CD4-positive, alpha-beta T cell (primary cell): Measurements from ENCODE around the gene PIK3AP1. TPM values are rescaled to one million over a fixed set of nuclear protein-coding genes. Genes with fewer than 3 reads are reported as not detected.

Experiments
- ATAC-seq: fragments of 200-7000 bp; cut with Tn5 transposase; one replicate; pipeline ENCODE4 v1.10.0; 2022; ENCODE audit warnings: mild to moderate bottlenecking; ENCODE audit not compliant: poor library complexity
- CTCF ChIA-PET: fragments of 350-600 bp; sonication (Branson Sonifier 250); formaldehyde crosslinking; loops from one replicate; lab custom pipeline; 2021; ENCODE audit warnings: antibody characterized with exemption, inconsistent platforms; lab: Charles Lee
- POLR2A ChIA-PET: fragments of 350-600 bp; sonication (Branson Sonifier 250); formaldehyde crosslinking; loops from one replicate; lab custom pipeline; 2021; ENCODE audit warnings: antibody characterized with exemption, inconsistent platforms; lab: Charles Lee
- DNase-seq, 14 experiments: peaks; one replicate each; pipeline ENCODE4 v3.0.0-alpha.2; 2013 to 2020; ENCODE audit warnings: mixed read lengths in 2 of 14
- H3K27ac ChIP-seq, 2 donors: one replicate each; pipeline versions ENCODE4 v1.5.1 to v1.7.0; 2013; ENCODE audit warnings: low read length in 2 of 2, low read depth in 1 of 2, mild to moderate bottlenecking in 1 of 2
- H3K27me3 ChIP-seq, 2 experiments: 1 replicate in 1 of 2; 2 replicates in 1 of 2; pipeline versions ENCODE4 v1.6.1 to v1.7.0; 2013; ENCODE audit warnings: low read length in 2 of 2, control low read depth in 1 of 2, mild to moderate bottlenecking in 1 of 2, moderate library complexity in 1 of 2; ENCODE audit not compliant: insufficient read depth in 2 of 2, control insufficient read depth in 1 of 2
- H3K36me3 ChIP-seq: one replicate; pipeline ENCODE4 v1.6.1; 2013; ENCODE audit warnings: low read length, control low read depth; ENCODE audit not compliant: insufficient read depth
- H3K4me1 ChIP-seq: one replicate; pipeline ENCODE4 v1.6.1; 2013; ENCODE audit warnings: low read length, control low read depth; ENCODE audit not compliant: insufficient read depth
- H3K4me3 ChIP-seq: one replicate; pipeline ENCODE4 v1.5.1; 2013; ENCODE audit warnings: mild to moderate bottlenecking, low read length, moderate library complexity
- H3K9me3 ChIP-seq, 2 experiments: 1 replicate in 1 of 2; 2 replicates in 1 of 2; pipeline versions ENCODE4 v1.6.1 to v1.7.0; 2013; ENCODE audit warnings: low read length in 2 of 2, mild to moderate bottlenecking in 2 of 2, control low read depth in 1 of 2, moderate library complexity in 1 of 2; ENCODE audit not compliant: control insufficient read depth in 1 of 2, insufficient read depth in 1 of 2
- H3K27ac Mint-ChIP-seq: one replicate; pipeline ENCODE4 v1.8.0; 2020; ENCODE audit warnings: mixed read lengths
- H3K27me3 Mint-ChIP-seq: one replicate; pipeline ENCODE4 v1.8.0; 2021; ENCODE audit warnings: mixed read lengths
- H3K36me3 Mint-ChIP-seq: one replicate; pipeline ENCODE4 v1.8.0; 2021; ENCODE audit warnings: low read depth, mixed read lengths
- H3K4me1 Mint-ChIP-seq: one replicate; pipeline ENCODE4 v1.8.0; 2021; ENCODE audit warnings: low read depth, mixed read lengths
- H3K4me3 Mint-ChIP-seq: one replicate; pipeline ENCODE4 v1.8.0; 2020; ENCODE audit warnings: mild to moderate bottlenecking, mixed read lengths
- H3K9me3 Mint-ChIP-seq: one replicate; pipeline ENCODE4 v1.8.0; 2020; ENCODE audit warnings: mixed read lengths
- CTCF ChIP-seq: fragments of 200-600 bp; IDR thresholded peaks from one replicate; pipeline ENCODE4 v1.8.0; 2022; ENCODE audit warnings: antibody characterized with exemption, mild to moderate bottlenecking
- intact Hi-C, 2 experiments: fragments of 100-400 bp; cut with DNase I in 1 of 2; cut with micrococcal nuclease in 1 of 2; formaldehyde crosslinking; loops; one replicate each; pipeline versions ENCODE4 v1.15.1 to v1.9.0; 2023 to 2025; cut with DNase I, micrococcal nuclease
- total RNA-seq, 174 experiments: library from RNA in 2 of 174; stranded (reverse) in 2 of 174; gene quantifications; one replicate each; pipeline ENCODE4 v1.2.3 and lab custom pipeline; 2021 to 2026

The PIK3AP1 gene
- total RNA-seq, 2 experiments from 2014 or later, result 0.58 to 0.59 TPM

- peaks cover 8% of the 10 kb centered on the region for H3K4me1 Mint-ChIP-seq
- no peak overlapping the region for H3K27ac ChIP-seq
Observed at GRCh38 chr10:96676272-96677112, 43.8 kb downstream of the PIK3AP1 start.

GRCh38 chr10:96675846-96676245, 44.5 kb downstream of the PIK3AP1 start:
- Histone ChIP-seq H3K9me3 (no peaks in the 10 kb centered on the region), H3K4me1 (peaks cover 7% of the 10 kb centered on the region), H3K27ac (no peak overlapping the region), H3K36me3 (no peaks in the 10 kb centered on the region), H3K4me3 (no peak overlapping the region), H3K27me3 (no peaks in the 10 kb centered on the region)
- ChIA-PET POLR2A (no interaction called here), CTCF (no interaction called here)
- peaks cover 8% of the 10 kb centered on the region for H3K4me1 Mint-ChIP-seq
- DNase-seq (no peak), ATAC-seq (no peak)
- H3K4me3 Mint-ChIP-seq, result no peak overlapping the region
- intact Hi-C loops, result no loop called here
- H3K36me3 Mint-ChIP-seq, result no peaks in the 10 kb centered on the region
- no peak for TF ChIP-seq CTCF
- no peaks in the 10 kb centered on the region for H3K27me3 Mint-ChIP-seq
- H3K9me3 Mint-ChIP-seq, result no peaks in the 10 kb centered on the region
- H3K27ac Mint-ChIP-seq, result no peak overlapping the region

More at GRCh38 chr10:96676272-96677112, 43.8 kb downstream of the PIK3AP1 start:
- H3K4me3 ChIP-seq, result no peak overlapping the region
- H3K36me3 ChIP-seq, result no peaks in the 10 kb centered on the region
- no peaks in the 10 kb centered on the region for H3K9me3 ChIP-seq
- POLR2A ChIA-PET, result no interaction called here
- DNase-seq, result no peak
- no peaks in the 10 kb centered on the region for H3K27me3 ChIP-seq
- CTCF ChIA-PET, result no interaction called here
- Mint-ChIP-seq H3K4me3 (no peak overlapping the region), H3K9me3 (no peaks in the 10 kb centered on the region), H3K27me3 (no peaks in the 10 kb centered on the region), H3K27ac (no peak overlapping the region), H3K36me3 (no peaks in the 10 kb centered on the region)
- H3K4me1 ChIP-seq, result peaks cover 7% of the 10 kb centered on the region
- no peak for ATAC-seq
- intact Hi-C loops, result no loop called here
- no peak for TF ChIP-seq CTCF

GRCh38 chr10:96673318-96674099, 46.8 kb downstream of the PIK3AP1 start:
- H3K4me3 ChIP-seq, result no peak overlapping the region
- DNase-seq, result peak in 3 of 14 experiments; percentile 51 to 65 (median 60)
- H3K27ac Mint-ChIP-seq, result no peak overlapping the region

More at GRCh38 chr10:96673318-96674099, 46.8 kb downstream of the PIK3AP1 start:
- CTCF ChIA-PET, result no interaction called here
- H3K27me3 ChIP-seq, result no peaks in the 10 kb centered on the region
- Mint-ChIP-seq H3K4me1 (peaks cover 8% of the 10 kb centered on the region), H3K27me3 (no peaks in the 10 kb centered on the region), H3K9me3 (no peaks in the 10 kb centered on the region), H3K36me3 (no peaks in the 10 kb centered on the region), H3K4me3 (no peak overlapping the region)
- peaks cover 7% of the 10 kb centered on the region for H3K4me1 ChIP-seq
- no peaks in the 10 kb centered on the region for H3K9me3 ChIP-seq
- intact Hi-C loops, result no loop called here
- no peaks in the 10 kb centered on the region for H3K36me3 ChIP-seq
- POLR2A ChIA-PET, result interaction anchor here (0.6 kb wide), 1 partner anchor 44 kb away, joined by 3 read pairs; no protein-coding TSS in a partner anchor
- peak overlapping the region in 1 of 2 donors; percentile 40 for H3K27ac ChIP-seq
- no peak for TF ChIP-seq CTCF
- ATAC-seq, result no peak
